PC-9 (cell line): ENCODE results near the gene YIPF1. TPM values are rescaled to one million over a fixed set of nuclear protein-coding genes. Genes with fewer than 3 reads are reported as not detected.

Experiments
- BruUV-seq: library from RNA; stranded (reverse); fragments of 400-500 nt; replicated peaks from 2 replicates; lab custom pipeline; 2021; lab: Mats Ljungman, UMichigan
- CTCF ChIA-PET: fragments of 300-600 bp; sonication (Branson Sonifier 250); formaldehyde crosslinking; loops from one replicate; lab custom pipeline; 2022; ENCODE audit warnings: antibody characterized with exemption; lab: Charles Lee
- POLR2A ChIA-PET: fragments of 300-600 bp; sonication (Branson Sonifier 250); formaldehyde crosslinking; loops from one replicate; lab custom pipeline; 2022; ENCODE audit warnings: antibody characterized with exemption; ENCODE audit not compliant: unreplicated experiment; lab: Charles Lee
- DNase-seq, 2 experiments: peaks; one replicate each; pipeline versions ENCODE4 v3.0.0 to v3.0.0-alpha.2; 2015 to 2022; ENCODE audit warnings: mixed read lengths in 1 of 2
- H2AFZ ChIP-seq: fragments of 200-600 bp; sonication (generic); 2 replicates; pipeline ENCODE4 v1.8.1; 2017; ENCODE audit warnings: antibody characterized with exemption
- H3F3A ChIP-seq: fragments of 200-600 bp; sonication (generic); 2 replicates; pipeline ENCODE4 v1.8.1; 2017; ENCODE audit warnings: antibody characterized with exemption, mild to moderate bottlenecking, low read depth; ENCODE audit not compliant: insufficient read depth
- H3K27ac ChIP-seq: fragments of 200-600 bp; sonication (generic); 2 replicates; pipeline ENCODE4 v1.6.1; 2016; ENCODE audit warnings: mixed run types
- H3K27me3 ChIP-seq: fragments of 200-600 bp; sonication (generic); 2 replicates; pipeline ENCODE4 v1.6.1; 2016; ENCODE audit warnings: low read depth, mixed run types; ENCODE audit not compliant: insufficient read depth
- H3K36me3 ChIP-seq: fragments of 200-600 bp; sonication (generic); 2 replicates; pipeline ENCODE4 v1.6.1; 2016; ENCODE audit warnings: low read depth, mixed run types
- H3K4me1 ChIP-seq: fragments of 200-600 bp; sonication (generic); replicated peaks from 2 replicates; pipeline ENCODE4 v1.6.1; 2016; ENCODE audit warnings: mixed run types; ENCODE audit not compliant: insufficient read depth
- H3K4me2 ChIP-seq: fragments of 200-600 bp; sonication (generic); 2 replicates; pipeline ENCODE4 v1.6.1; 2017; ENCODE audit warnings: mixed run types
- H3K4me3 ChIP-seq: fragments of 200-600 bp; sonication (generic); 2 replicates; pipeline ENCODE4 v1.6.1; 2016; ENCODE audit warnings: mixed run types
- H3K79me2 ChIP-seq: fragments of 200-600 bp; sonication (generic); 2 replicates; pipeline ENCODE4 v1.6.1; 2017; ENCODE audit warnings: low read depth, mixed run types
- H3K9me2 ChIP-seq: fragments of 200-600 bp; sonication (generic); 2 replicates; pipeline ENCODE4 v1.8.1; 2017; ENCODE audit warnings: mild to moderate bottlenecking; ENCODE audit not compliant: insufficient read depth
- H3K9me3 ChIP-seq: fragments of 200-600 bp; sonication (generic); 2 replicates; pipeline ENCODE4 v1.8.1; 2016; ENCODE audit warnings: low read depth; ENCODE audit not compliant: insufficient read depth
- H4K20me1 ChIP-seq: fragments of 200-600 bp; sonication (generic); 2 replicates; pipeline ENCODE4 v1.8.1; 2017; ENCODE audit not compliant: insufficient read depth
- EZH2 ChIP-seq: fragments of 200-600 bp; sonication (generic); IDR thresholded peaks from 2 replicates; pipeline ENCODE4 v1.8.0; 2017; ENCODE audit warnings: antibody characterized with exemption, low read depth
- intact Hi-C: fragments of 100-400 bp; cut with micrococcal nuclease; formaldehyde crosslinking; loops from one replicate; pipeline ENCODE4 v1.10.0; 2022; ENCODE audit not compliant: unreplicated experiment
- total RNA-seq: library from RNA; stranded (reverse); gene quantifications from 2 replicates; pipeline ENCODE4 v1.2.3, GENCODE V29; 2021
- TF ChIP-seq, protein P1 (sequence below): fragments of 200-600 bp; sonication (generic); conservative IDR thresholded peaks from 2 replicates; pipeline ENCODE4 v1.6.1; 2017; ENCODE audit warnings: mixed run types, antibody characterized with exemption, mild to moderate bottlenecking, moderate library complexity

The YIPF1 gene
- total RNA-seq, 1 experiment from 2014 or later = 23.3 TPM

DNA sequence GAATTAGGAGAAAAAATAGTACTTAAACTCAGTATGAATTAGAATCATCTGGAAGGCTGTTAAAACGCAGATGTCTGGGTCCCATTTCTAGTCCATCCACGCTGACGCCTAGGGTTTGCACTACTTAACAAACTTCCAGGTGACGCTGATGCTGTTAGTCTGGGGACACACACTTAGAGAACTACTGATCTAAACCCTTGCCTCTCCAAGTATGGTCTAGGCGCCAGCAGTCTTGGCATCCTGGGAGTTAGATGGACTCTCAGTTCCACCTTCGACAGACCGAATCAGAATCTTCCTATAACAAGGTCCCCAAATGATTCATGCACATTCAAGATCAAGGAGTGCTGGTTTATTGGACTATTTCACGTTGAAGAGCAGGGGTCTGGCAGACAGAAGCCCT, 15.9 kb upstream of the YIPF1 start:
- CTCF ChIA-PET = interaction anchor here (0.6 kb wide), 1 partner anchor 31 kb away, joined by 9 read pairs; no protein-coding TSS in a partner anchor
- no peaks in the 10 kb centered on the region for H3K79me2 ChIP-seq
- intact Hi-C loops = no loop called here
- no peak for TF ChIP-seq EZH2
- TF ChIP-seq, protein P1, sequence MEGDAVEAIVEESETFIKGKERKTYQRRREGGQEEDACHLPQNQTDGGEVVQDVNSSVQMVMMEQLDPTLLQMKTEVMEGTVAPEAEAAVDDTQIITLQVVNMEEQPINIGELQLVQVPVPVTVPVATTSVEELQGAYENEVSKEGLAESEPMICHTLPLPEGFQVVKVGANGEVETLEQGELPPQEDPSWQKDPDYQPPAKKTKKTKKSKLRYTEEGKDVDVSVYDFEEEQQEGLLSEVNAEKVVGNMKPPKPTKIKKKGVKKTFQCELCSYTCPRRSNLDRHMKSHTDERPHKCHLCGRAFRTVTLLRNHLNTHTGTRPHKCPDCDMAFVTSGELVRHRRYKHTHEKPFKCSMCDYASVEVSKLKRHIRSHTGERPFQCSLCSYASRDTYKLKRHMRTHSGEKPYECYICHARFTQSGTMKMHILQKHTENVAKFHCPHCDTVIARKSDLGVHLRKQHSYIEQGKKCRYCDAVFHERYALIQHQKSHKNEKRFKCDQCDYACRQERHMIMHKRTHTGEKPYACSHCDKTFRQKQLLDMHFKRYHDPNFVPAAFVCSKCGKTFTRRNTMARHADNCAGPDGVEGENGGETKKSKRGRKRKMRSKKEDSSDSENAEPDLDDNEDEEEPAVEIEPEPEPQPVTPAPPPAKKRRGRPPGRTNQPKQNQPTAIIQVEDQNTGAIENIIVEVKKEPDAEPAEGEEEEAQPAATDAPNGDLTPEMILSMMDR = no peak
- no peak overlapping the region for H3K27ac ChIP-seq
- no peak overlapping the region for H2AFZ ChIP-seq
- DNase-seq = no peak
- H3K36me3 ChIP-seq = no peaks in the 10 kb centered on the region
- peaks cover 10% of the 10 kb centered on the region for H3K4me1 ChIP-seq
- BruUV-seq = no TSS peak
- no peaks in the 10 kb centered on the region for H3K27me3 ChIP-seq
- no peak overlapping the region for H3K4me3 ChIP-seq
- no peaks in the 10 kb centered on the region for H4K20me1 ChIP-seq
- H3K4me2 ChIP-seq = no peak overlapping the region
- no peaks in the 10 kb centered on the region for H3K9me2 ChIP-seq
- no peaks in the 10 kb centered on the region; the same call in 1 of the 2 replicates for H3F3A ChIP-seq
- POLR2A ChIA-PET = no interaction called here
- no peaks in the 10 kb centered on the region for H3K9me3 ChIP-seq

DNA sequence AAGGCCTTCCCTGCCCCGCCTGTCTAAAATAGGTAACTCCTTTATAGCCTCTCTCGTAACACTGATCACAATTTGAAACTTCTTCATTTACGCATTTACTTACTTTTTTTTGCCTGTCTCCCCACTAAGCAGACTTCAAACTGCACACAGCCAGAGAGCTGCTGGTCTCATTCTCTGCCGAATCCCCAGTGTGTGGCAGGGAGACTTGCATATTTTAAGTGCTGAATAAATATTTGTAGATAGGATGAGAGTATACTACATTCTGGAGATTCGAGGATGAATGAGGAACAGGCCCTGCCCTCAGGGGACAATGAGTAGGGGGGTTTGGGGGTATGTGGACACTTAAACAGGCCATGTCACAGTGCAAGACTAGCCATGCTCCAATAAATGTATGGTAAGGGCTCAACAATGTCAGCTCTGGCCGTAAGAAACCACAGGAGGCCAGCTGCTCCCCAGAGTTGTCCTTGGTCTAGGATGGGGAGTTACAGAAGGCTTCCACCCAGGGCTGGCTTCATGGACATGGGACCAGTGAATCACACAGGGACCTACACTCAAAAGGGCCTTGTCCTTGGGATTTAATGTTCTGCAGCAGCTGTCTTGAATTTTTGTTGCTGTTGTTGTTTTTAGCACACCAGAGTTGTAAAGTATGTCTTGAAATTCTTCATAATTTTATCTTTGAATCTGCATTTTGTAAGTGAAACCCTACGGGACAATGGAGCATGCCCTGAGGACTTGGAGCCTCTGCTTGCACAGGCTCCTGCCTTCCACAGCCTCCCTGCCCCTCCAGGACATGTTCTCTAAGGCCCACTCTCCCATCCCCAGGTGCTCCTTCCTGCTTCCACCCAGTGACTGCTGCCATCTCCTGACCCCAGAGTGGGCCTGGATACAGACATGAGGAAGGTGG, 12.9 kb upstream of the YIPF1 start:
- POLR2A ChIA-PET = no interaction called here

DNA sequence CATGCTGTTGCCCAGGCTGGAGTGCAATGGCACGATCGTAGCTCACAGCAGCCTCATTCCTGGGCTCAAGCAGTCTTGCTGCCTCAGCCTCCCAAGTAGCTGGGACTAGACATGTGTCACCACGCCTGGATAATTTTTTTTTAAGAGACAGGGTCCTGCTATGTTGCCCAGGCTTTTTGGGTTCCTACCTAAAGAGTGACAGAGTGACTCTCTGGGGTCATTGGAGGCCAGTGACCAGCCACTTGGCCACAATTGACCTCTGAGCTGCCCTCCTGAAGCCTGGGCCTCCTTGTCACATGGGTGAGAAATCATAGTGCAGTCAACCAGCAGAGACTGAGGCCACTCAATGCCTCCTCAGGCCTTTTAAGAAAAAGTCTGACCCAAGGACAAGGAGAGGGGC, 10.1 kb upstream of the YIPF1 start:
- no peaks in the 10 kb centered on the region for H3K79me2 ChIP-seq
- H3K9me3 ChIP-seq = no peaks in the 10 kb centered on the region
- no peaks in the 10 kb centered on the region for H4K20me1 ChIP-seq
- H3K27ac ChIP-seq = no peak overlapping the region
- no peak overlapping the region for H3K4me2 ChIP-seq
- BruUV-seq = no TSS peak
- H3F3A ChIP-seq = peaks cover 6% of the 10 kb centered on the region
- no peak for DNase-seq
- ChIA-PET CTCF (no interaction called here), POLR2A (interaction anchor here (0.6 to 0.8 kb wide), 2 partner anchors 23 to 46 kb away, joined by 3 to 8 read pairs; partner anchors contain the start of gene IFT25)
- H3K4me1 ChIP-seq = peaks cover 9% of the 10 kb centered on the region
- H3K4me3 ChIP-seq = no peak overlapping the region
- H2AFZ ChIP-seq = no peak overlapping the region
- no peaks in the 10 kb centered on the region for H3K9me2 ChIP-seq
- TF ChIP-seq EZH2 = no peak
- TF ChIP-seq, protein P1 = no peak
- H3K27me3 ChIP-seq = no peaks in the 10 kb centered on the region
- intact Hi-C loops = no loop called here
- no peaks in the 10 kb centered on the region for H3K36me3 ChIP-seq

More for the DNA sequence above, 12.9 kb upstream of the YIPF1 start:
- Histone ChIP-seq H3K27me3 (no peaks in the 10 kb centered on the region), H3K4me3 (no peak overlapping the region), H2AFZ (no peak overlapping the region), H3K4me1 (no peaks in the 10 kb centered on the region), H3K79me2 (no peaks in the 10 kb centered on the region), H3K9me2 (no peaks in the 10 kb centered on the region), H4K20me1 (no peaks in the 10 kb centered on the region), H3K9me3 (no peaks in the 10 kb centered on the region), H3K4me2 (no peak overlapping the region), H3K27ac (no peak overlapping the region), H3F3A (no peaks in the 10 kb centered on the region; the same call in 1 of the 2 replicates), H3K36me3 (no peaks in the 10 kb centered on the region)
- DNase-seq = no peak
- TF ChIP-seq, protein P1 = no peak
- no peak for TF ChIP-seq EZH2
- CTCF ChIA-PET = no interaction called here
- BruUV-seq = no TSS peak
- intact Hi-C loops = no loop called here
